Stimulated activated CD4-positive, alpha-beta T cell treated with anti-CD3 and anti-CD28 coated beads, Interleukin-4, amount 100 ng/mL, for 1 hour (primary cell): ENCODE data around the gene PPM1H.

Experiments used
- DNase-seq: peaks from one replicate; pipeline ENCODE4 v3.0.0-alpha.2; 2020

The PPM1H gene

GRCh38 chr12:62700091-62700880 is 234.7 kb downstream of the PPM1H start:
- DNase-seq, result no peak

- no peak for DNase-seq
Measured at GRCh38 chr12:62698701-62699101, 236.2 kb downstream of the PPM1H start.

GRCh38 chr12:62697893-62698292 is 237.1 kb downstream of the PPM1H start:
- no peak for DNase-seq

DNA sequence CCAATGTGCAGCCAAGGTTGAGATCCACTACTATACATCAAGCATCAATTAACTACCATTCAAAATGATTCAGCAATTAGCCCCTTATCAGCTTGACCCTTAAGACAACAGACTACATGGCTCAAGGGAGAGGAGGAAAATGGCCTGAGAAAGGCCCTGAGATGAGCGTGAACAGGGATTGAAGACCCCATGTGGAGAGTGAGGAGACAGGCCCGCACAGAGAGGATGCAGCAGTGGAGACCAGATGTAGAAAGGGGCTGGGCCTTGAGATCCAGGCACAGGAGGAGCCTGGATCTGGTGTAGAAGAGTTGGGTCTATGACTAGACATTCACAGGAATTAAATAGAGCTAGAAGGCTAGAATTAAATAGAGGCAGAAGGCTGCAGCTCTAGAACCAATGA is 239.3 kb downstream of the PPM1H start:
- DNase-seq, result no peak

- no peak for DNase-seq
Measured at GRCh38 chr12:62694632-62695031, 240.3 kb downstream of the PPM1H start.

DNA sequence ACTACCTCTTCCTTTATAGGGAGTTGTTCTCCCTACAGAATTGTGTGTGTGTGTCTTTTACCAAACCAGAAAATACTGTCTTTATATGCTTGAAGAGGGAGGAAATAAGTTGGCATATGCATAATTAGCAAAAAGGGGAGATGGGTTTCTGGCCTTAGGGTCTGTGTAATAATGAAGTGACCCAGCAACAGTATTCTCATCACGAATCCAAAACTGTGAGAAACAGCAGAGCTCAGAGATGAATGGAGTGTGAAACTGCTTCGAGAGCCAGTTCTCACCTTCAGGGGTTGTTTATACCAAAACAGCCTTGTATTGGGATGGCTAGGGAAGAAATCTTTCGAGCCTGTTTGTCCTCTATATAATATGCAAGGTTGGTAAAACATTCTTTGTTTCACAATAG is 240.8 kb downstream of the PPM1H start:
- DNase-seq, result no peak

- DNase-seq, result no peak
Measured at GRCh38 chr12:62693376-62694050, 241.4 kb downstream of the PPM1H start.

DNA sequence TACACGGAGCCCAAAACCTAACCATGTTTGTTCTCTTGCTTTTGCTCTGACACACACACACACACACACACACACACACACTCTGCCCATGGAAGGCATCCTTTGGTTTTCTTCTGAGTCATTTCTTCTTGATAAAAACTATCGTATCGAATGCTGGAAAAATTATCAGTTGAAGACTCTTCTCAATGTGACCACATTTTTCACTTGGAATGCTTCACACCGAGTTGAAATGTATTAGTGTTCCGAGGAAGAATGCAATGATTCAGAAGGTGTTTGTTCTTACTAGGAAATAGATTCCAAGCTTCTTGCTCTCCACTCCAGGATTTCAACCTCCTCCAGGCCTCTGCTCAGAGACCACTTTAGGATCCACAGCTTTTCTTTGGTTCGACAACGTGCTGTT is 242.1 kb downstream of the PPM1H start:
- no peak for DNase-seq

GRCh38 chr12:62691309-62691708 is 243.6 kb downstream of the PPM1H start:
- no peak for DNase-seq

- DNase-seq, result no peak
Measured at GRCh38 chr12:62689042-62689839, 245.7 kb downstream of the PPM1H start.

- DNase-seq, result no peak
Measured at GRCh38 chr12:62686938-62687337, 248.0 kb downstream of the PPM1H start.

GRCh38 chr12:62684570-62685295 is 250.2 kb downstream of the PPM1H start:
- DNase-seq, result no peak

GRCh38 chr12:62683776-62684569 is 251.0 kb downstream of the PPM1H start:
- DNase-seq, result no peak

DNA sequence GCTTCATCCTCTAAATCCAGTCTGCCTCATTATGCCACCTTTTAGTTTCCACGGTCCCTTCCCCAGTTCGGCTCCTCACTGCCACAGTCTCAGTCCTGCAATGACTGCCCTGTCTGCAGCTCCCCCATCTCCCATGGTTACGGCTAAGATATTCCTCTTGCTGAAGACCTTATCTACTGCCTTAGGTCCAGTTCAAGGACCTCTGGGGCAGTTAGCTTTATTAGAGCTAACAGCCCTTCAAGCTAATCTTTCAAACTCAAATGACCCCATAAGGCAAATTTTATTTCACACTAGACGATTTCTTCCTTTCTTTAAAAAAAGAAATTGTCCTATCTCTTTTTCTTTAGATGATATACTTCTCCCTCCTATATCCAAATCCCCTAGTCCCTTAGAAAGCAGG is 253.6 kb downstream of the PPM1H start:
- no peak for DNase-seq

GRCh38 chr12:62679608-62680007 is 255.3 kb downstream of the PPM1H start:
- no peak for DNase-seq

DNA sequence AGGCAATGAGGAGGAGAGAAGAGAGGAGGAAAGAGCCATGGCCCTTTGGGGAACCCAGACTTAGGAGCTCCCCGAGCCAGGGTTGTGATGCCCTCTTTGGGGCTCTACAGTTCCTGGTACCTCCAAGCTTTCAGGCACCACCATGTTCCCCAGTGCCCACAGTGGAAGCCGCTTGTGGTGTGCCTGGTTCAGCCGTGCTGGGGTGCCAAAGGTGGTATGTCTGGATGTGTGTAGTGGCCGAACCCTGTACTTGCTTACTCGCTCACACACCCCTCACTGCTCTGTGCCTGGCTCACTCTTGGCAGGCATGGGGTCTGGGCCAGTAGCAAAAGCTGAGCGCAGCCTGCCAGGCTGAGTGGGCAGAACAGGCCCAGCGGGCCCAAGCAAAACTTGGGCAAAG is 257.6 kb downstream of the PPM1H start:
- DNase-seq, result no peak

DNA sequence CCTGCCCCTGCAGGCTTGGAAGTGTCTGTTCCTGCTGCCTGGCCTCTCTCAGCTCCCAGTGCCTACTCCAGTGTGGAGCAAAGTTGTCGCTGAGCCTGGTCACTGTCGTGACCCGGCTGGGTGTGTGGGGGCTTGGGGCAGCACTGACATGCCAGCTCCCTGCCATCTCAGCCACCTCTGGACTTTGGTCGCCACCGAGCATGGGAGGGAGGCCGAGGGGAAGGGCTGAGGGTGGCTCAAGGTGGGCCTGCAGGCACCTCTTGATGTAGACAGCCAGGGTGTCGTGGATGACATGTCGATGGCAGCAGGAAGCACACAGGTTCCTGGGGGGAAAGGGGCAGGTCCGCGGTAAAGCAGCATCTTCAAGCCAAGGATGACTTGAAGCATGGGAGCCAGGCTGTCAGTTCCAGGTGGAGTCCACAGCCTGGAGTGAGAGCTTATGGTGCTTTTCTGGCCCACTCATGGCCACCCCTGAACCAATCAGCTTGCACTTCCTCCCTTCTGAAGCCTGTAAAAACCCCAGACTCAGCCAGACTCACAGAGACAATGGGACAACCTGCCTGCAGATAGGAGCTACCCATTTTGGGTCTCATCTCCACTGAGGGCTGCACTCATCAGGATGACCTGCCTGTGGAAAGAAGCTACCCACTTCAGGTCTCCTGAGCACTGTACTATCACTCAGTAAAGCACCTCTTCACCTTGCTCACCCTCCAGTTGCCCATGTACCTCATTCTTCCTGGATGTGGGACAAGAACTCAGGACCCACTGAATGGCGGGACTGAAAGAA is 258.2 kb downstream of the PPM1H start:
- DNase-seq, result no peak

GRCh38 chr12:62673028-62673815 is 261.7 kb downstream of the PPM1H start:
- no peak for DNase-seq

GRCh38 chr12:62670986-62671720 is 263.8 kb downstream of the PPM1H start:
- no peak for DNase-seq

GRCh38 chr12:62668782-62669181 is 266.2 kb downstream of the PPM1H start:
- no peak for DNase-seq
